Activated T-cell treated with anti-CD3 and anti-CD28 coated beads, Interleukin-2, amount 50 U/mL, for 72 hours (primary cell): ENCODE measurements around the gene CBX6. TPM values are rescaled to one million over a fixed set of nuclear protein-coding genes. Genes with fewer than 3 reads are reported as not detected.

Experiments
- ATAC-seq, 2 donors: fragments of 150-1000 bp; cut with Tn5 transposase; replicated peaks in 1 of 2; 2 replicates each; pipeline ENCODE4 v1.10.0; 2021; ENCODE audit warnings: moderate library complexity in 2 of 2, mild to moderate bottlenecking in 1 of 2
- DNase-seq, 2 donors: peaks; one replicate each; pipeline ENCODE4 v3.0.0; 2021 to 2022; ENCODE audit warnings: mixed read lengths in 1 of 2
- H3K27ac Mint-ChIP-seq: one replicate; pipeline ENCODE4 v1.8.0; 2022; ENCODE audit warnings: mild to moderate bottlenecking, moderate library complexity, mixed read lengths
- H3K27me3 Mint-ChIP-seq: one replicate; pipeline ENCODE4 v1.8.0; 2022; ENCODE audit warnings: low read depth, mixed read lengths
- H3K36me3 Mint-ChIP-seq, 2 donors: one replicate each; pipeline ENCODE4 v1.8.0; 2022; ENCODE audit warnings: mixed read lengths in 2 of 2, mild to moderate bottlenecking in 1 of 2; ENCODE audit not compliant: insufficient read depth in 2 of 2
- H3K4me1 Mint-ChIP-seq: one replicate; pipeline ENCODE4 v1.8.0; 2022; ENCODE audit warnings: low read depth, mixed read lengths
- H3K4me3 Mint-ChIP-seq, 2 donors: one replicate each; pipeline ENCODE4 v1.8.0; 2022; ENCODE audit warnings: mild to moderate bottlenecking in 2 of 2, mixed read lengths in 2 of 2, moderate library complexity in 2 of 2
- H3K9me3 Mint-ChIP-seq, 2 donors: one replicate each; pipeline ENCODE4 v1.8.0; 2022; ENCODE audit warnings: mixed read lengths in 2 of 2
- total RNA-seq, 2 donors: library from RNA; stranded (reverse); gene quantifications; one replicate each; pipeline ENCODE4 v1.2.3, GENCODE V29; 2022

The CBX6 gene
- total RNA-seq, 2 donors from 2014 or later = 116 to 124 TPM

GRCh38 chr22:38827510-38827909 lies 44.5 kb downstream of the CBX6 start:
- DNase-seq = no peak
- ATAC-seq = no peak
- no peaks in the 10 kb centered on the region for H3K36me3 Mint-ChIP-seq
- H3K27ac Mint-ChIP-seq = no peak overlapping the region
- H3K9me3 Mint-ChIP-seq = no peaks in the 10 kb centered on the region
- H3K4me3 Mint-ChIP-seq = no peak overlapping the region
- no peaks in the 10 kb centered on the region for H3K4me1 Mint-ChIP-seq
- H3K27me3 Mint-ChIP-seq = no peaks in the 10 kb centered on the region

GRCh38 chr22:38826801-38827200 lies 45.2 kb downstream of the CBX6 start:
- Mint-ChIP-seq H3K4me3 (no peak overlapping the region), H3K36me3 (no peaks in the 10 kb centered on the region), H3K27me3 (no peaks in the 10 kb centered on the region), H3K9me3 (no peaks in the 10 kb centered on the region), H3K4me1 (no peaks in the 10 kb centered on the region), H3K27ac (no peak overlapping the region)
- DNase-seq (no peak), ATAC-seq (no peak)

- H3K27ac Mint-ChIP-seq = no peak overlapping the region
- H3K9me3 Mint-ChIP-seq = no peaks in the 10 kb centered on the region
- H3K4me1 Mint-ChIP-seq = no peaks in the 10 kb centered on the region
- no peak overlapping the region for H3K4me3 Mint-ChIP-seq
- ATAC-seq (no peak), DNase-seq (no peak)
- no peaks in the 10 kb centered on the region for H3K36me3 Mint-ChIP-seq
- no peaks in the 10 kb centered on the region for H3K27me3 Mint-ChIP-seq
These were observed 45.6 kb downstream of the CBX6 start for GRCh38 chr22:38826386-38826785.

DNA sequence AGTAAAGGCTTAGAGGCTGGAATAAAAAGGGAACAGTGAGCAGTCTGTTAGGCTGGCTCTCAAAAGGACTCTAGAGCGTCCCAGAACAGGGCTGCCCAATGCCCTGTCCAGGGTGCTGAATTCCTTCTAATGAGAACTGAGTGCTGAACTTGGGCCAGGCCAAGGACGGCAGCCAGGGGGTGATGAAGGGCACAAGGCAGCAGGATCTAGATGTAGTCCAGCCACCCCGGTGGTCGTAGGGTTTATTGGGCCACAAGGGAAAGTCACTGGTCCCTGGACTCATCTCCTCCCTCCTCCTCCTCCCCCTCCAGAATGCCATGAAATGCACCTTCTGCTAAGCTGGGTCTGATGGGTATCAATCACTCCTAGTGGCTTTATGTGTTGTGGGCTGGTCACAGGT lies 47.4 kb downstream of the CBX6 start:
- Mint-ChIP-seq H3K27ac (no peak overlapping the region), H3K9me3 (no peaks in the 10 kb centered on the region)

DNA sequence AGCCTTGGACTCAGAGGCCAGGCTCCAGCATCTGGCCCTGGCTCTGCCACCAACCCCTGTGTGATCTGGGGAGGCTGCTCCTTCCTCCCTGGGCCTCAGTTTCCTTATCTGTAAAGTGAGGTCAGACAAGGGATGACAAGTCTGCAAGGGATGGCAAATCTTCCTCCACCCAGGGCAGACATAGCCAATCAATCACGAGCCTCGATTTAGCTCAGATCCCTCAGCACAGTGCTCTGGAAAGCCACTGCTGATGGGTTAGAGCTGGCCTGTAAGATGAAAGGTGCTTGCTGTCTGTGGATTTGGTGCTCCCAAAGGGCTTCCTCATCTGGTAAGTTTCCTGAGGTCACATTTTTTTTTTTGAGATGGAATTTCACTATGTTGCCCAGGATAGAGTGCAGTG lies 48.4 kb downstream of the CBX6 start:
- no peak for ATAC-seq
- H3K4me1 Mint-ChIP-seq = no peaks in the 10 kb centered on the region
- no peak overlapping the region for H3K27ac Mint-ChIP-seq
- H3K9me3 Mint-ChIP-seq = no peaks in the 10 kb centered on the region
- H3K27me3 Mint-ChIP-seq = no peaks in the 10 kb centered on the region
- H3K36me3 Mint-ChIP-seq = no peaks in the 10 kb centered on the region
- DNase-seq = no peak
- no peak overlapping the region for H3K4me3 Mint-ChIP-seq

More for the DNA sequence above, 47.4 kb downstream of the CBX6 start:
- ATAC-seq = peak; percentile 44 to 48
- peak; percentile 52 to 54 for DNase-seq
- Mint-ChIP-seq H3K27me3 (no peaks in the 10 kb centered on the region), H3K36me3 (no peaks in the 10 kb centered on the region), H3K4me1 (no peaks in the 10 kb centered on the region), H3K4me3 (no peak overlapping the region)

DNA sequence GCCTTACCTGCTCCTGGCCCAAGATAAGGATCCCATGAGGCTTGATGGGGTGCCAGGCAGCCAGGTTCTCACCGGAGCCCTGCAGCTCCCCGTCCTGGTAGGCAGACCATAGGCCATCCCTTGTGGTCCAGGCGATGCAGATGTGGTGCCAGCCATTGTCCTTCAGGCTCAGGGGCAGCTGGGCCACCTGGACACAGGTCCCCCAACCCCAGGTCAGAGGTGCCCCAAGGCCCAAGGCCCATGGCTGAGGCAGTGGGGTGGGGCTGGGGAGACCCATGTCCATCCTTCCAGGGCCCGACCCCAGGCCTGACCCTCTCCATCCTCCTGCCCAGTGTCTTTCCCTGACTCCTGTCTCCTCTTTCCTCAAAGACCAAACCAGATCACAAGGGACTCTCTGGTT lies 48.9 kb downstream of the CBX6 start:
- H3K36me3 Mint-ChIP-seq = no peaks in the 10 kb centered on the region
- no peak overlapping the region for H3K4me3 Mint-ChIP-seq
- H3K9me3 Mint-ChIP-seq = no peaks in the 10 kb centered on the region
- H3K27me3 Mint-ChIP-seq = no peaks in the 10 kb centered on the region
- ATAC-seq = no peak
- no peaks in the 10 kb centered on the region for H3K4me1 Mint-ChIP-seq
- H3K27ac Mint-ChIP-seq = no peak overlapping the region
- no peak for DNase-seq

DNA sequence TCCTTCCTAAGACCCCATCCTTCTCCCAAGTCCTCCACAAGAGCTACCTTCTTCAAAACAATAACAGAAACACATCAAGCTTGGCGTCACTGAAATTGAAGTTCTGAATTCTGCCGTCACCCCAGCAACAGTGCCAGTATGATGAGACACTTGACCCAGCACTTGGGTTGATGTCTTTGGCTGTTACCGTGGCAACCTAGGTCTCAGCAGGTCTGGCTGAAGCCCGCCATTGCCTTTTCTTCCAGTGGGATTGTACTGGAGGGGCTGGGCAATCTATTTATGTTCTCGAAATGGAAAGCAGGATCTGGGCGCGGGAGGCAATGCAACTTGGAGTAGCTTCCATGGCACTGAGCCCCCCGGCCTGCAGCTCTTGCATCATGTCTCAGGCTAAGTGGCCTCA lies 52.0 kb downstream of the CBX6 start:
- Mint-ChIP-seq H3K4me3 (no peak overlapping the region), H3K36me3 (no peaks in the 10 kb centered on the region), H3K27ac (no peak overlapping the region), H3K9me3 (no peaks in the 10 kb centered on the region), H3K4me1 (no peaks in the 10 kb centered on the region), H3K27me3 (no peaks in the 10 kb centered on the region)
- ATAC-seq = no peak
- DNase-seq = no peak

GRCh38 chr22:38819387-38819940 lies 52.6 kb downstream of the CBX6 start:
- DNase-seq = no peak
- H3K9me3 Mint-ChIP-seq = no peaks in the 10 kb centered on the region
- H3K4me1 Mint-ChIP-seq = no peaks in the 10 kb centered on the region
- H3K4me3 Mint-ChIP-seq = no peak overlapping the region
- H3K27ac Mint-ChIP-seq = no peak overlapping the region
- no peak for ATAC-seq
- H3K27me3 Mint-ChIP-seq = no peaks in the 10 kb centered on the region
- H3K36me3 Mint-ChIP-seq = no peaks in the 10 kb centered on the region

DNA sequence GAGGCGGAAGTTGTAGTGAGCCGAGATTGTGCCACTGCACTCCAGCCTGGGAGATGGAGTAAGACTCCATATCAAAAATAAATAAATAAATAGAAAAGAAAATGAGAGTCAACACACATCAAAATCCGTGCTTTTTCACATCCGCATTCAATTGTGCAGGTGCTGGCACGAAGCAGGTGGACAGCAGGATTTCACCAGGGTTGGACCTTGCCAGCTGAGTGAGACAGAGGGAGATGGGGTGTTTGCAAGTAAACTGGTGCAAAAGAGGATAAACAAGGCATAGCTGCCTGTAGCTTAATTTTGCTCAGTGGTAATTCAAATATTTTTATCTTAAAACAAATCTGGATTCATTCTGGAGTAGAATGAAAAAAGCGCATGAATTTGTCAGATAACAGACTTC lies 54.8 kb downstream of the CBX6 start:
- no peak for DNase-seq
- H3K27me3 Mint-ChIP-seq = peaks cover 6% of the 10 kb centered on the region
- ATAC-seq = no peak

GRCh38 chr22:38815842-38816241 lies 56.2 kb downstream of the CBX6 start:
- Mint-ChIP-seq H3K27me3 (peaks cover 11% of the 10 kb centered on the region), H3K9me3 (peaks cover 4% of the 10 kb centered on the region in 2 donors), H3K4me3 (no peak overlapping the region), H3K4me1 (no peaks in the 10 kb centered on the region), H3K36me3 (peaks cover 0 to 3% of the 10 kb centered on the region in 2 donors), H3K27ac (no peak overlapping the region)
- DNase-seq (no peak), ATAC-seq (no peak)

More for the DNA sequence above, 54.8 kb downstream of the CBX6 start:
- no peak overlapping the region for H3K4me3 Mint-ChIP-seq
- no peak overlapping the region for H3K27ac Mint-ChIP-seq
- H3K9me3 Mint-ChIP-seq = no peaks in the 10 kb centered on the region
- H3K36me3 Mint-ChIP-seq = no peaks in the 10 kb centered on the region
- no peaks in the 10 kb centered on the region for H3K4me1 Mint-ChIP-seq

Other genes with a start within 250 kb of the CBX6 start
- gene FAM227A, start 215.8 kb downstream of the CBX6 start, total RNA-seq = under 1 TPM; 0.28 to 0.34 TPM
- 10 to 100 TPM; 22.2 to 26.2 TPM for gene CBY1, start 215.6 kb downstream of the CBX6 start, total RNA-seq
- 10 to 100 TPM; 65.4 to 67.1 TPM for gene TOMM22, start 190.3 kb downstream of the CBX6 start, total RNA-seq
- 100 to 1,000 TPM; 144 to 161 TPM for gene JOSD1, start 171.3 kb downstream of the CBX6 start, total RNA-seq
- gene GTPBP1, start 166.3 kb downstream of the CBX6 start, total RNA-seq = 100 to 1,000 TPM in 1 of 2 donors, 10 to 100 TPM in 1; 96.8 to 127 TPM
- 100 to 1,000 TPM; 175 to 179 TPM for gene SUN2, start 116.2 kb downstream of the CBX6 start, total RNA-seq
- gene DNAL4, start 78.1 kb downstream of the CBX6 start, total RNA-seq = 10 to 100 TPM; 10.6 to 16.6 TPM
- 1 to 10 TPM; 6.3 to 6.4 TPM for gene NPTXR, start 28.2 kb downstream of the CBX6 start, total RNA-seq
- under 1 TPM in 1 of 2 donors, not detected in 1; 0.37 TPM for gene APOBEC3A, start 85.4 kb upstream of the CBX6 start, total RNA-seq
- gene APOBEC3B, start 110.1 kb upstream of the CBX6 start, total RNA-seq = 10 to 100 TPM; 27.1 to 44.7 TPM
- gene APOBEC3C, start 142.0 kb upstream of the CBX6 start, total RNA-seq = 100 to 1,000 TPM; 143 to 147 TPM
- 10 to 100 TPM; 33.9 to 43.0 TPM for gene APOBEC3D, start 148.9 kb upstream of the CBX6 start, total RNA-seq
- gene APOBEC3F, start 168.6 kb upstream of the CBX6 start, total RNA-seq = 10 to 100 TPM; 44.8 to 49.0 TPM
- 100 to 1,000 TPM in 1 of 2 donors, 10 to 100 TPM in 1; 77.8 to 115 TPM for gene APOBEC3G, start 205.1 kb upstream of the CBX6 start, total RNA-seq
- gene APOBEC3H, start 225.0 kb upstream of the CBX6 start, total RNA-seq = 10 to 100 TPM; 21.9 to 24.4 TPM